HG03575 (cell line): ENCODE results near the gene MAOA.

ENCODE experiments used
- ATAC-seq: cut with Tn5 transposase; IDR thresholded peaks from one replicate; pipeline ENCODE4 v1.9.1; 2021; ENCODE audit not compliant: unreplicated experiment, insufficient number of reproducible peaks, low FRiP score; ENCODE audit errors: extremely low read depth

MAOA gene

DNA sequence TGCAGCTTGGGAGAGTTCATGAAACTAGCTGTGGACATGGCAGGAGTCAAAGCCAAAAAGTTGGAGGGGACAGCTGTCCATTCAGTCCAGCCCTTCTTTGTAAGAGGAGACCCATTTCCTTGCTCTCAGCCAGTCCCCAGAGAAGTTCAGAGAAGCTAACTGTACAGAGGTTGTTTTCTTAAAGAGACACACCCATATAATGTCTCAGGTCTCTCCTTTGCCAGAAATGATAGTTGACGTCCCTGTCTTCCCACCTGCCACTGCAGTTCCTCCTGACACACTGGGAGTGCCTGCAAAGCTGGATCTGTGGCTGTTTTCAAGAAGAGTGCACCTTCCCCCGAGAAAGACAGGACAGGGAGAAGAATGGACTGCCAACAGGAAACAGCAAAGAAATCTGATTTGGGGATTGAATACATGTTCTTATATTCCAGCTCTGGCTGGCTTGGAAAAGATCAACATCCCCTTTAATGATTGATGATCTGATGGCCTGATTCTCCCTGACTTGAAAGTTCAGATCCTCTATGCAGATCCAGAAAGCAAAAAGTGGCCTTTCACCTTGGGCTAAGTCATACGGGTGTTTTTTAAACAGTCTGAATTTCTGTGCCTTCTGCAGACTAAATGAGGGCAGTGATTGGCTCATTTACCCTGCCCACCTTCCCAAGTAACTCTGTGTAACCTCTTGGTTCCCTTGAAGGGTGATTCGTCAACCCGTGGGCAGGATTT is 87.2 kb downstream of the MAOA start:
- no peak for ATAC-seq

DNA sequence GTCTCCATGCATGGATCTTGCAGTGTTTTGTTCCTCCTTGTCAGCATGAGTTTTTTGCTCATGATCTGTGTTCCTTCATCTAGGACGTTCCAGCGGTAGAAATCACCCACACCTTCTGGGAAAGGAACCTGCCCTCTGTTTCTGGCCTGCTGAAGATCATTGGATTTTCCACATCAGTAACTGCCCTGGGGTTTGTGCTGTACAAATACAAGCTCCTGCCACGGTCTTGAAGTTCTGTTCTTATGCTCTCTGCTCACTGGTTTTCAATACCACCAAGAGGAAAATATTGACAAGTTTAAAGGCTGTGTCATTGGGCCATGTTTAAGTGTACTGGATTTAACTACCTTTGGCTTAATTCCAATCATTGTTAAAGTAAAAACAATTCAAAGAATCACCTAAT is 88.2 kb downstream of the MAOA start:
- ATAC-seq: no peak

DNA sequence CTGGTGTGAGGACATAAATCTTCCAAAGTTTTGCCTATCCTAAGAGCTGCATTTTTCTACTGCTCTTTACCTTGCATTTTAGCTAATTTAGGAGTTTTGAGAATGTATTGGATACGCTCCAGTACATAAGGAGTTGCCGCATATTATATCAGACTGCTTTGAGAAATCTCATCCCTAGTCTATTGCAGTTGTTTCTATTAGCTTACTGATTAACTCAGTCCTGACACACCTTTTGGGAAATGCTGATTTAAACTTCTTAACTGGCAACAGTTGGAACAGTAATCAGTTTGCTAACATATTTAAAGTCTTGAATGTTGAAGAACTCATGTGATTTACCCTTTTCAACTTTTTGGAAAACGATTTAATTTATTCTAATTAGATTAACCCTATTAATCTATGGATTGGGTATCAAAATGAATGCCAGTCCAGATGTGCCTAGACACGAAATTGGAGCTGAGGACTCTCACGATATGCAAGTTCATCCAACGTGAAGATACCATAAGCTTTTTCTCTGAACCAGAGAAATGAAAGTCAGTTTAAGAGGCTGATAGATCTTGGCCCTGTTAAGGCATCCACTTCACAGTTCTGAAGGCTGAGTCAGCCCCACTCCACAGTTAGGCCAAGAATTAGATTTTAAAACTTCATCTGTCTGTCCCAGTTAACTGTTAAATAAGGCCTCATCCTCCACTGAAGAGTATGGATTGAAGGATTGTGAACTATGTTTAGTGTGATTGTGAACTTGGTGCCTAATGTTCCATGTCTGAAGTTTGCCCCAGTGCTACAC is 90.0 kb downstream of the MAOA start:
- ATAC-seq: no peak

DNA sequence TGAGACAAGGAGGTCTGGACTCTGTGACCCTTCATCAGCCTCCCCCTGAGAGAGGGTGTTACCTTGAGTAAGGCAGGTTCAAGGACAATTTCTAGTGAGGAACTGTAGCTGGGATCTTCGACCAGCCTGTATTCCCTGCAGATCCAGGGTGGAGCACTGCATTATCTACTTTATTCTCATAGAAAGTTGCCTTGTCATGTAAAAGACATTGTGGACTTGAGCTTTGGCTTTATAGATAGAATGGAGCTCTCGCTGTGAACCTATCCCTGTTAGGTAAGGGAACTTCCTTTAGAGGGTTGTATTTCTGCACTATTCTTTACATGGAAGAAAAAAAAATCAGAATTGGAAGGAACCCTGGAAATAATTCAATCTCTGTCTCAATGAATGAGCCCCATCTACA is 91.4 kb downstream of the MAOA start:
- no peak for ATAC-seq

DNA sequence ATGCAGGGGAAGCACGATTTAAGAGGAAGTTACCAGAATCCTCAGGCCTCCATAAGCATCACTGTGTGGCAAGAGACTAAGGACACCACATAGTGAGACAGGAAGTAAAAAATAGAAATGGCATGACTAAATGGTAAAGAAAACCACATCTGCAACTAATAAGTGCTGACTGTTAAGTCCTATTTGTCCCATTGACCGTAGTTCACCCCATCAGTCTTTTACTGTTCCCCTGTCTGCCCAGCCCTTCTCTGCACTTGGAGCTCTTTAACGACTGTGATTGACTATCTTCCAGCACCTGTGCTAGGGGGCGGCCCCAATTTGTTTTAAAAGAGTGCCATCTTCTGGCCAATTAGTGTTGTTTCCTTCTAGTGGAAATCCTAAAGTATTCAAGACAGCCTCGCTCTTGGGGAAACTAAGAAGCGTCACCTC is 94.2 kb downstream of the MAOA start:
- no peak for ATAC-seq

DNA sequence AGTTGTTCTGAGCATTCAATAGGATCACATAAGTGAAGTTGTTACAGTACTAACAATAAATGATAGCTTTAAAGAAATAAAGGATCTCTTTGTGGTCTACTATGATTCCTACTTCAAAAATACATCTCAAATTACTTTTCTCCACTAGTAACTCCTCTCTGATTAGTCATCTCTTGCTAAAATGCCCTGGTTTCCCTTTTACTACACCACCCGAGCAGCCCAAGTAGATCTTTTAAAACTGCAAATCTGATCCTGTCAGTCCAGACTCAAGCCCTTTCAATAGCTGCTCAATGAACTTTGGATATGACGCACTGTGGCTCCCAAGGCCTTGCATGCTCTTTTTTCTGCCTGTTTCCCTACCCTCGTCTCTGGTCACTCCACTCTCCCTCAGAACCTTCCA is 97.5 kb downstream of the MAOA start:
- no peak for ATAC-seq

DNA sequence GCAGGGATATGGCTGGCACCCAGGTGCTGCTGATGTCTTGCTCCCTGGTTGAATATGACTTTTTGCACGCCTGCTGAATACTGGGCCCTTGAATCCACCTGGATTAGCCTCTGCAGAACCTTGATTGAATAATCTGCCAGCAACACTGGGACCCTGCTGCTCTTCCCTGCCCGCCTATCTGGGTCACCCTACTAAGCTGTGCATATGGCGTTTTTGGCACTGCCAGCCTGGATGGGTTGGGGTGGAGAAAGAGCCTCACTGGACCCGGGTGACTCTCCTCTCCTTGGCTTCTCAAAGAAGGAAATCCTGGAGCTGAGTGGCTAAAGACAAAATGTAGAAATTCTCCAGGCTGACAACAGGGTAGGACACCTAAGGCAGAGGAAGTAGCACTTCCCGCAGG is 100.0 kb downstream of the MAOA start:
- ATAC-seq: no peak

DNA sequence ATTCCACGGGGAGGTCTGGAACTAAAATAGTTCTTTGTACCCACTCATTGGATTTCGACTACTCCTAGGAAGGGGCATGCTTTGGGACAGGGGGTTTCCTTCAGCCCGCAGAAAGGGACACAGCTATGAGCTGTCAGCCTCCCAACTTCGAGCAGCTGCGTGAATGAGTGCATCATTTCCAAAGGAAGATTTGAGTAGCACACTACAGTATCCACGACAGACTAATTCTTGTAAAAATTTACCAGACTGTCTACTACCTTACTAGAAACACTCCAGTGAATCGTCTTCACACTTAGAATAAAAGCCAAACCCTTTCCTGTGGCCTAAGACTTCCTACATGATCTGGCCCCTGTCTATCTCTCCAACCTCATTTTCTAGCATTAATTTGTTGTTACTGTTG is 101.9 kb downstream of the MAOA start:
- ATAC-seq: no peak

DNA sequence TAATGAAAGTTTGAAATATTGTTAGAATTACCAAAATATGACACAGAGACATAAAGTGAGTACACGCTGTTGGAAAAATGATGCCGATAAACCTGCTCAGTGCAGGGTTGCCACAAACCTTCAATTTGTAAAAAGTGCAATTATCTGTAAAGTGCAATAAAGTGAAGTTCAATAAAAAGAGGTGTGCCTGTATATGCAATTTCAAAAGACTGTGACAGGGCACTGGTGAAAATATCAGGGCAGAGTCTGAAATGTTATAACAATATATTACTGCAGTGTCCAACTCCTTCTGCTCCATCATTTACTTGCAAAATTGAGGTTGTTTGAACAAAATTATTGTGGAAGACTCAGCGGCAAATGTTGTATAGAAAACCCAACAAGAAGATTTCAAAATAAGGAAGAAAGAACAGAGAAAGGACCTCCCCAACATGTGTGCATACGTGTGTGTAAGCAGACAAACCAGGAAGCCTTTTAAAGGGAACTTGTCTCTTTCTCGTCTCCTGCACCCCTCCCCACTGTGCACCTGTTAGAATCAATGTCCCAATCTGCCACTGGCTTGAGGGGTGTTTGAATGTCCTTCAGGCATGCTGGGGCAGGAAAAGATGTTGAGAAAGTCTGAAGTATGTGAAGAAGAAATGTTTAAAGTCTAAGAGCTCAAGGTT is 130.0 kb downstream of the MAOA start:
- ATAC-seq: no peak
